ENCODE data around the gene KCNG3.

GRCh38 chr2:42456126-42456839 is 37.5 kb downstream of the KCNG3 start:
- TF ChIP-seq ATF3 (IDR thresholded peaks at IDR 0.05) (no peak), POLR2AphosphoS5 (IDR thresholded peaks at IDR 0.05; ENCODE audit: low read depth, low read length) (no peak), RAD21 (IDR thresholded peaks at IDR 0.05; ENCODE audit: low read depth) (no peak), CTCF (IDR thresholded peaks at IDR 0.05 in 2 of 3, conservative IDR thresholded peaks at IDR 0.05 in 1 of 3; ENCODE audit: borderline replicate concordance in 1 of 3, insufficient read depth in 1 of 3, low read depth in 2 of 3, low read length in 2 of 3) (no peak), ZFX (IDR thresholded peaks at IDR 0.05) (no peak), POLR2A (IDR thresholded peaks at IDR 0.05; ENCODE audit: borderline replicate concordance, extremely low read depth, insufficient read depth, insufficient read length) (no peak)

Data from HCT116 (cell line).